Fibroblast of upper back skin (primary cell): ENCODE measurements around the gene NRXN3.

Experiments
- DNase-seq: peaks from one replicate; pipeline ENCODE4 v3.0.0-alpha.2; 2013

Gene NRXN3

DNA sequence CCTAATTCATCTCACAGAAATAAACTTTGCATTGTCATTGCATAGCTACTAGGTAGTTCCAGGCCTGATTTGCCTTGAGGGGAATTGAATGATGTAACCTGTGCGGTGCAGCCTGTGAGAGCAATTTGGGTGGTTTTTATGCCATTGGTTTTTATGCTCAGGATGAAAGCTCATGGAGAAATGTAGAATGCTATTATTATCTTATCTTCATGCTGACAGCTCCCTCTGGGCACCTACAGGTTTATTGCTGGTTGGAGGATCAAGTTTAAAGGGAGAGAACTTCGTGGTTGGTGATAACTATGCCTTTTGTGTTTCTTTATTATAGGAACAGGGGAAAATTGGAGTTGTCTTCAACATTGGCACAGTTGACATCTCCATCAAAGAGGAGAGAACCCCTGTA is 1493.3 kb downstream of the NRXN3 start:
- DNase-seq: no peak

- no peak for DNase-seq
Observed at GRCh38 chr14:79665556-79665955, 1495.4 kb downstream of the NRXN3 start.

GRCh38 chr14:79668951-79669350 is 1498.8 kb downstream of the NRXN3 start:
- DNase-seq: no peak

DNA sequence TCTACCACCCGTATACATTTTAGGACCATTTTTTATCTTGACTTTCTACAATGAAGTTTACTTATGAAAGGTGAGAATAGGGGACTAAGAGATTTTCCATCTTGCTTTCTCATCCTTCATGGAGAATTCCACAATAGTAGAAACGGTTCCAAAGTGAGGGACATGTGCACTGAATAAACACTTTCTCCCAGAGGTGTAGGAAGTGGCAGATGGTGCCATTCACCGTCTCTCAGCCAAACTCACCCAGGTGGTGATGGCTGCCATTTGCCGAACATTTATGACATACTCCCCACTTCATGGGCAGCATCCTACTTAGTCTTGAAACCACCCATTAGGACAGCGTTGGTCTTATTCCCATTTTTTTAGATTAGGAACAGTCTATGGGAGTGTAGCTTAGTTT is 1500.6 kb downstream of the NRXN3 start:
- no peak for DNase-seq

- DNase-seq: no peak
Observed at GRCh38 chr14:79680087-79680486, 1509.9 kb downstream of the NRXN3 start.

- no peak for DNase-seq
Observed at GRCh38 chr14:79686196-79686595, 1516.0 kb downstream of the NRXN3 start.

DNA sequence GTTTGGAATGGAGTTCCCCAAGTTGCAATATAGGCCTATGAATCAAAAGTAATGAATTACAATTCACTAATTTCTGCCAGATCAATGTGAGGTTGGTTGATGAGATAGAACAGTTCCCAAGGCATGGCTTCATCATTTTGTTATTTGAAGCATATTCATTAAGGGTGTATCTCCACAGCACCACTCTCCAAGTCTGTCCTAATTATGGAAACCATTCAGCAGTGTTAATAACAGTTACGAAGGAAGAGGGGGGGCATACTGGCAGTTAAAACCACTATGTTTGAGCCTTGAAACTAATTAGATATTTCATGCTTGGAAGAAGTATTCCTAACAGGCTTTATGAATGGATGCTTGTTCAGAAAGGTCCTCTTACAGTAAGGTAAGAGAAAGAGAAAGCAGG is 1520.8 kb downstream of the NRXN3 start:
- no peak for DNase-seq

DNA sequence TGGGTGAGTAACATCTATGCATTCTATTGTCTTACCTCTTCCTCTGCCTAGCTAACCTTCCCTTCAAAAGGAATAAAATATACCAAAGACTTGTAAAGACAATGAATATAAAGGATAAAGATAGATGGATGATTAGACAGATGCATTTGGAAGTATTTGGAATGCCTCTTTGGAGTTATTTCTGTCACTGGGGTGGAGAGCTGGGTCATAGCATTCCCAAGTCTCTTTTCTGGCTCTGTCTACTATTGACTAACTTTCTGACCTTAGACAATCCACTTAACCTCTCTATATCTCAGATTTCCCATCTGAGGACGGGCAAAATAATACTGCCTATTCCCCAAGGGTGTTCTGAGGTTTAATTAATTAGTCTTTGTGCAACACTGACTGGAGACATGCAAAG is 1523.8 kb downstream of the NRXN3 start:
- no peak for DNase-seq

DNA sequence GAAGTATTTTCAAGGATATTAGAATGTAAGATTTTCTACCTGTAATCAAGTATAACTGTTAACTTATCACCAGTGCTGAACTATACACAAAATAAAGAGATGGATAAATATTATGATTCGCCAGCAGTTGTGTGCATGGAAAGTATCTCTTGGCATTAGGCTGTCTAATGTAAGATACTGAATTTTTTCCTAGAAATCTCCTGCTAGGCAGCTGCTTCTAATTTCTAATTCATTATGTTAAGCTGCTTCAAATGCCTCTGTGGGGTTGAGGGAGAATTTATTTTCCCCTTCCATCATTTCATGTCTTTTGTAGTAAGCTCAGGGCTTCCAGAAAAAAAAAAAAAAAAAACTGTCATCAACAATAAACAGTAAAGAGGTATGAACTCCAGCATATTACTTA is 1525.1 kb downstream of the NRXN3 start:
- no peak for DNase-seq

- no peak for DNase-seq
Observed at GRCh38 chr14:79698298-79698711, 1528.1 kb downstream of the NRXN3 start.

GRCh38 chr14:79699206-79699605 is 1529.0 kb downstream of the NRXN3 start:
- DNase-seq: no peak

- no peak for DNase-seq
Observed at GRCh38 chr14:79701371-79701770, 1531.2 kb downstream of the NRXN3 start.

GRCh38 chr14:79702197-79702596 is 1532.0 kb downstream of the NRXN3 start:
- DNase-seq: no peak

GRCh38 chr14:79703209-79703608 is 1533.0 kb downstream of the NRXN3 start:
- DNase-seq: no peak

GRCh38 chr14:79704041-79704807 is 1534.1 kb downstream of the NRXN3 start:
- no peak for DNase-seq

DNA sequence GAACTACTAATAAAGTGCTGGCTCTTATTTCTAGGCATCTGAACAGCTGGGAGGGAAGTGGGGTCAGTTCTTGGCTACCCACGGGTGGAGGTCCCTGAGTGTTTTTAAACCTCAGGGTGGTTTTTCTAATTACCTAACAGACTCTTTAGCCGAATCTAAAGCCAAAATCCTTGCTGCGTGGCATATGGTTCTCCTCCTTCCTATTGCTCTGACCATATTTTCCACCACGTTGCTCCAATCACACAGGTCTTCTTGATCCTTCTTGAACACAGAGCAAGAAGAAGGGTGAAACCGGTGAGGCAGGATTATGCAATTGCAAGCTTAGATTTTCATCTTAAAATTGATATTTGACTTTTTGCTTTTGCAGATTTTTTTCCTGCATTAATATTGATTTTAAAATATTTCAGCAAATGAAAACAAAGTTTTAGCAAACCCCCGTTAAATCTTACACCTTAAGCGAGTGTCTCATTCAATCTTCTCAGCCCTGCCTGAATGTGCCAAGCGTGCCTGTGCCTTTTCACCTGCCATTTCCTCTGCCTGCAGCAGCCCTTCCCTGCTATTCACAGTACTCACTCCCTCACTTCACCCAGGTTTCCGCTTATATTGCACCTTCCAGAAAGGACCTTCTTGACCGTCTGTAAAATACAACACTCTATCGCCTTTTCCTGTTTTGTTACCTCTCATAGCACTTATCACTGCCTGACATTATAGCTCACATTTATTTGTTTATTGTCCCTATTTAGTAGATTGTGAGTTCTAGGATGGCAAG is 1535.1 kb downstream of the NRXN3 start:
- DNase-seq: no peak

GRCh38 chr14:79706382-79706781 is 1536.2 kb downstream of the NRXN3 start:
- DNase-seq: no peak

- peak; percentile 41 for DNase-seq
Observed at GRCh38 chr14:79708426-79709388, 1538.5 kb downstream of the NRXN3 start.

DNA sequence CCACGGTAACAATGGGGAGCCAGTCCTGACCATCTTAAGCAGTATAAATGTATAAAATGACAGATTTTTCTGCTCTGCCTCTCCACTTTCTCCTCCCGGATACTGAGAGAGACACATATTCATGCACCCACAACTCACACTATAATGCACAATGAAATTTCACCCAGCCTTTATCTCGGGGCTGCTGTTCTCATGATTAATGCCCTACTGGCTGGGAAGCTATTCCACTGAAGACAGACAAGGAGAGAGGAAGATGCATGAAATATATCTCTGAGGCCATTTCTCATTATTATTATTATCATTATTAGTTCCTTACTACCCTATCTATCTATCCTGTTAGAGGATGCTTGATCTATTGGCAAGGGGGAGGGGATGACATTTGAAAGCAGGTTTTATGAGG is 1539.4 kb downstream of the NRXN3 start:
- DNase-seq: no peak

DNA sequence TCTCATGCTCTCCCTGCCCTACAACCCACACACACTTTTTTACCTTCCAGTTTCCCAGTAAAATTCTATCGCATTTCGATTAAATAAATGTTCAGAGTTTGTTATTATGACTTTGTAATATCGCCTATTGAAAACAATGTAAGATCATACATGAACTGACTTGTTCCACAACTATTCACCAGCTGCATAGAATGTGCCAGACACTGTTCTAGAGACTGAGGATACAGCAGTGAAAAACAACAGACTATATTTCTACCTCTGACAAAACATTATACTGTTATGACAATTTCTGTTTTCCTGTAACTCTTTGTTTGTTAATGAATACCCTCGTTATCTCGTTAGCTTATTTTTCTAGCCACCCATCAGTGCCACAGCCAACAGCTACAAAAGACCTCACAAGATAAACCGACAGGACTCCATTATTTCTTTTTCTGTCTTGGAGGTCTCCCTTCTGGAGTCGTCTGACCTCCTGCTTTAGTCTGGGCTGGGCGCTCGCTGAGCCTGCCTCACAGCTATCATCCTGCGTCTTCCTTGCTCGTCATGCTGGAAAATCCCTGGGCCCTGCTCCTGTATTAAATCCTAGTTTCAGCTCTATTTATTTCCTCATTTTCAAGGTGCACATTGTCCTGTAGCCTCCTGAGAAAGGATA is 1542.3 kb downstream of the NRXN3 start:
- no peak for DNase-seq

DNA sequence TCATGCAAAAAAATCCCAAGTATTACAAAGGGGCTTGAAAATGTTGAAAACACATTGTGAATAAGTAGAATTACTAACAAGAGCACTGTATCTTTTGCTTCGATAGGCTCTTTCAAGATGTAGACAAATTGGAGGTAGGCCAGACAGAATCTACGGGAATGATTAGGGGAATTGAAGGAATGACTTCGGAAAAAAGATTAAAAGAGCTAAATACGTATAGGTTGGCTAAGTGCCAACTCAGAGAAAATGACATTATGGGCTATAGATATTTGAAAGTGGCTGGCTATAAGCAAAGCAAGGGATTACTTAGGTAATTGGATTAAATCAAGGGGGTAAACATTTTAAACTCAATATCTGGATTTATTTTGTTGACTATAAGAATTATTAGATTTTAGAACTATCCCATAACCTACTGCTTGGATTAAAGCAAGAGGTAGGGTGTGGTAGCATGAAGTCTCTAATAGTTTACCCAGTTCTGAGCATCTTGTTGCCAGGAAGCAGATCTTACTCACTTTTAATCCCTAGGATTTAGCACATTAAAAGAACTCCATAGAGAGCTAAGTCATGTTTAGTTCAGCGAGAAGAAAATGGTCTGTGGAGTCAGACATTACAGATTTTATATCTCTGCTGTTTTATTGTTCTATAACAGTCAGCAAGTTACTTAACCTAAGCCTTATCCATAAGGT is 1551.4 kb downstream of the NRXN3 start:
- no peak for DNase-seq
